HEK293 (cell line): ENCODE data around the gene SMIM8.

Source experiments
- CTCF ChIA-PET: fragments of 350-600 bp; formaldehyde crosslinking; extraction: SDS; loops from one replicate; lab custom pipeline; 2021; ENCODE audit warnings: antibody characterized with exemption; lab: Yijun Ruan, JAX
- POLR2A ChIA-PET: fragments of 300-600 bp; formaldehyde crosslinking; extraction: SDS; loops from one replicate; lab custom pipeline; 2020; ENCODE audit warnings: antibody characterized with exemption, inconsistent platforms; lab: Yijun Ruan, JAX
- H3K27ac ChIP-seq: fragments of 200-500 bp; sonication (Bioruptor generic); 2 replicates; pipeline ENCODE4 v1.5.1; 2014; ENCODE audit warnings: low read depth, low read length, control low read depth, inconsistent platforms; ENCODE audit errors: extremely low read depth
- H3K36me3 ChIP-seq, 2 experiments: fragments of 200-500 bp in 1 of 2; sonication (Bioruptor generic) in 1 of 2; 1 replicate in 1 of 2; 2 replicates in 1 of 2; pipeline ENCODE4 v1.5.1; 2014 to 2017; ENCODE audit warnings: inconsistent platforms in 2 of 2, low read length in 2 of 2; ENCODE audit not compliant: control insufficient read depth in 2 of 2, insufficient read depth in 1 of 2
- H3K4me1 ChIP-seq: fragments of 200-500 bp; sonication (Bioruptor generic); 2 replicates; pipeline ENCODE4 v1.5.1; 2014; ENCODE audit warnings: mild to moderate bottlenecking, low read length, inconsistent platforms; ENCODE audit not compliant: control insufficient read depth, insufficient read depth
- H3K4me3 ChIP-seq: 2 replicates; pipeline ENCODE4 v1.5.1; 2011; ENCODE audit warnings: low read depth, mild to moderate bottlenecking, control low read depth, low read length, moderate library complexity
- H3K9me3 ChIP-seq: fragments of 200-500 bp; sonication (Bioruptor generic); 2 replicates; pipeline ENCODE4 v1.5.1; 2014; ENCODE audit warnings: low read depth, low read length, inconsistent platforms; ENCODE audit not compliant: control insufficient read depth, insufficient read depth
- BCL11B ChIP-seq: fragments of 450-650 bp; formaldehyde crosslinking; IDR thresholded peaks from 2 replicates; pipeline ENCODE4 v1.5.1; 2016; ENCODE audit warnings: low read depth, missing biosample characterization, missing genetic modification characterization
- HOXA7 ChIP-seq: sonication (generic); formaldehyde crosslinking; IDR thresholded peaks from 2 replicates; pipeline ENCODE4 v1.8.1; 2022; ENCODE audit warnings: missing genetic modification reagents, borderline replicate concordance
- MEIS1 ChIP-seq: sonication (generic); formaldehyde crosslinking; IDR thresholded peaks from 2 replicates; pipeline ENCODE4 v1.8.1; 2022; ENCODE audit warnings: missing genetic modification reagents, mild to moderate bottlenecking, borderline replicate concordance
- OSR2 ChIP-seq: fragments of 450-650 bp; formaldehyde crosslinking; IDR thresholded peaks from 2 replicates; pipeline ENCODE4 v1.5.1; 2016; ENCODE audit warnings: missing biosample characterization, missing genetic modification characterization
- PATZ1 ChIP-seq: fragments of 450-650 bp; formaldehyde crosslinking; IDR thresholded peaks from 2 replicates; pipeline ENCODE4 v1.5.1; 2016; ENCODE audit warnings: missing biosample characterization, missing genetic modification characterization
- PRDM1 ChIP-seq: fragments of 450-650 bp; formaldehyde crosslinking; IDR thresholded peaks from 2 replicates; pipeline ENCODE4; 2016; ENCODE audit warnings: missing biosample characterization, missing genetic modification characterization
- PRDM10 ChIP-seq: fragments of 450-650 bp; formaldehyde crosslinking; IDR thresholded peaks from 2 replicates; pipeline ENCODE4 v1.5.1; 2016; ENCODE audit warnings: missing biosample characterization, missing genetic modification characterization
- SETDB1 ChIP-seq: IDR thresholded peaks from one replicate; pipeline ENCODE4 v1.6.1; 2017; ENCODE audit warnings: mild to moderate bottlenecking, low read length, moderate library complexity, mixed read lengths; ENCODE audit not compliant: insufficient read length
- SP3 ChIP-seq: fragments of 450-650 bp; formaldehyde crosslinking; IDR thresholded peaks from 2 replicates; pipeline ENCODE4 v1.5.1; 2016; ENCODE audit warnings: missing biosample characterization, missing genetic modification characterization
- ZNF148 ChIP-seq: fragments of 450-650 bp; formaldehyde crosslinking; IDR thresholded peaks from 2 replicates; pipeline ENCODE4 v1.5.0; 2017; ENCODE audit warnings: missing biosample characterization, missing genetic modification characterization, borderline replicate concordance
- ZNF175 ChIP-seq: fragments of 450-650 bp; formaldehyde crosslinking; IDR thresholded peaks from 2 replicates; pipeline ENCODE4 v1.5.1; 2016; ENCODE audit warnings: missing biosample characterization, missing genetic modification characterization
- ZNF202 ChIP-seq: fragments of 450-650 bp; formaldehyde crosslinking; IDR thresholded peaks from 2 replicates; pipeline ENCODE4 v1.5.1; 2016; ENCODE audit warnings: missing biosample characterization, missing genetic modification characterization, borderline replicate concordance
- ZNF211 ChIP-seq: fragments of 450-650 bp; formaldehyde crosslinking; IDR thresholded peaks from 2 replicates; pipeline ENCODE4 v1.5.1; 2016; ENCODE audit warnings: low read depth, missing biosample characterization, missing genetic modification characterization
- ZNF248 ChIP-seq: fragments of 450-650 bp; formaldehyde crosslinking; IDR thresholded peaks from 2 replicates; pipeline ENCODE4 v1.5.1; 2017; ENCODE audit warnings: missing biosample characterization, missing genetic modification characterization
- ZNF280D ChIP-seq: fragments of 450-650 bp; formaldehyde crosslinking; IDR thresholded peaks from 2 replicates; pipeline ENCODE4 v1.5.1; 2016; ENCODE audit warnings: missing biosample characterization, missing genetic modification characterization
- ZNF354C ChIP-seq: fragments of 450-650 bp; formaldehyde crosslinking; IDR thresholded peaks from 2 replicates; pipeline ENCODE4 v1.5.1; 2016; ENCODE audit warnings: missing biosample characterization, missing genetic modification characterization, low read depth, borderline replicate concordance
- ZNF48 ChIP-seq: fragments of 450-650 bp; formaldehyde crosslinking; IDR thresholded peaks from 2 replicates; pipeline ENCODE4 v1.5.1; 2016; ENCODE audit warnings: missing biosample characterization, missing genetic modification characterization
- ZNF580 ChIP-seq: fragments of 450-650 bp; formaldehyde crosslinking; IDR thresholded peaks from 2 replicates; pipeline ENCODE4 v1.5.1; 2016; ENCODE audit warnings: missing biosample characterization, missing genetic modification characterization
- ZNF585B ChIP-seq: fragments of 450-650 bp; formaldehyde crosslinking; IDR thresholded peaks from 2 replicates; pipeline ENCODE4 v1.5.1; 2016; ENCODE audit warnings: missing biosample characterization, missing genetic modification characterization
- ZNF623 ChIP-seq: fragments of 450-650 bp; formaldehyde crosslinking; IDR thresholded peaks from 2 replicates; pipeline ENCODE4 v1.5.1; 2016; ENCODE audit warnings: missing biosample characterization, missing genetic modification characterization
- ZNF747 ChIP-seq: fragments of 450-650 bp; formaldehyde crosslinking; IDR thresholded peaks from 2 replicates; pipeline ENCODE4 v1.5.1; 2016; ENCODE audit warnings: missing biosample characterization, missing genetic modification characterization
- ZNF777 ChIP-seq: fragments of 450-650 bp; formaldehyde crosslinking; IDR thresholded peaks from 2 replicates; pipeline ENCODE4 v1.5.1; 2017; ENCODE audit warnings: missing biosample characterization, missing genetic modification characterization, borderline replicate concordance
- ZSCAN5A ChIP-seq: fragments of 450-650 bp; formaldehyde crosslinking; IDR thresholded peaks from 2 replicates; pipeline ENCODE4 v1.5.1; 2016; ENCODE audit warnings: missing biosample characterization, missing genetic modification characterization

Gene SMIM8

GRCh38 chr6:87322304-87323212 lies at the start of gene SMIM8:
SMIM8 (plus strand) TSS chr6:87322588; CDS start chr6:87337032, 14,444 bp downstream.
- H3K4me1 ChIP-seq = no peaks in the 10 kb centered on the region
- H3K4me3 ChIP-seq = peak within 1 kb of the TSS; percentile 77
- POLR2A ChIA-PET = interaction anchor here (1.9 kb wide), 1 partner anchor 86 kb away, joined by 4 read pairs; no protein-coding TSS in a partner anchor
- H3K36me3 ChIP-seq = no peaks in the 10 kb centered on the region
- H3K9me3 ChIP-seq = no peaks in the 10 kb centered on the region
- CTCF ChIA-PET = interaction anchor here (0.6 to 2.5 kb wide), 39 partner anchors 9 to 1600 kb away, joined by 3 to 15 read pairs (median 4); partner anchors contain the start of genes AKIRIN2, C6orf163 and CFAP206
- peak within 1 kb of the TSS; percentile 65 for H3K27ac ChIP-seq
- TF ChIP-seq ZNF175 (tag by site-specific recombination) = no peak
- no peak for TF ChIP-seq ZNF202
- no peak for TF ChIP-seq ZNF211 (tag by site-specific recombination)
- TF ChIP-seq BCL11B (tag by site-specific recombination) = no peak; the same call in 1 of the 2 replicates
- TF ChIP-seq ZNF777 (tag by site-specific recombination) = peak; percentile 64; the same call in 1 of the 2 replicates
- TF ChIP-seq ZNF280D (tag by site-specific recombination) = peak; percentile 82
- TF ChIP-seq OSR2 = no peak
- TF ChIP-seq ZNF585B (tag by site-specific recombination) = no peak
- TF ChIP-seq ZSCAN5A (tag by site-specific recombination) = peak; percentile 99
- no peak for TF ChIP-seq PRDM1
- TF ChIP-seq SETDB1 = no peak
- peak; percentile 71; the same call in 1 of the 2 replicates for TF ChIP-seq ZNF580 (tag by site-specific recombination)
- TF ChIP-seq SP3 (tag by site-specific recombination) = peak; percentile 97
- TF ChIP-seq ZNF48 = no peak
- TF ChIP-seq MEIS1 (CRISPR knock-in tag) = no peak
- TF ChIP-seq ZNF623 = peak; percentile 34; the same call in 1 of the 2 replicates
- no peak for TF ChIP-seq ZNF747 (tag by site-specific recombination)
- TF ChIP-seq ZNF248 (tag by site-specific recombination) = no peak
- TF ChIP-seq ZNF354C (tag by site-specific recombination) = no peak
- no peak; the same call in 1 of the 2 replicates for TF ChIP-seq ZNF148 (tag by site-specific recombination)
- TF ChIP-seq PATZ1 = peak; percentile 86
- no peak for TF ChIP-seq HOXA7 (CRISPR knock-in tag)
- TF ChIP-seq PRDM10 (tag by site-specific recombination) = peak; percentile 67
